Measurements from ENCODE around the gene COL8A2. TPM values are rescaled to one million over a fixed set of nuclear protein-coding genes. Genes with fewer than 3 reads are reported as not detected.

Gene COL8A2
- total RNA-seq, 2 experiments from 2014 or later = 0.05 to 0.06 TPM

DNA sequence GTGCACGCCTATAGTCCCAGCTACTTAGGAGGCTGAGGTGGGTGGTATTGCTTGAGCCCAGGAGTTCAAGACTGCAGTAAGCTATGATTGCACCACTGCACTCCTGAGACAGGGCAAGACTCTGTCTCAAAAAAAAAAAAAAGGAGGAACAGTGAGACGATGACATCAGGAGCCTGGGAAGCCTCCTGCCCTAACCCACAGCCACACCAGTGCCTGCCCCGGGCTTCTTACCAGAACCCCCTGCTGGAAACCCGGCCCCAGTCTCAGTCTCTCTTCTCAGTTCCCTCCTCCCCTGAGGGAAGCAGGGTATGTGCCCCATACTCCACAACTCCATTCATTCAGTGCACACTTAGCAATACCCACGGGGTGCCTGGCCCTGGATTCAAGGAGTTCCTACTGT lies 9.1 kb downstream of the COL8A2 start:
- DNase-seq (no peak), ATAC-seq (ENCODE audit: poor library complexity) (no peak)
- CTCF ChIA-PET = no interaction called here
- Mint-ChIP-seq H3K27me3 (peaks cover 8% of the 10 kb centered on the region), H3K36me3 (ENCODE audit: low read depth) (no peaks in the 10 kb centered on the region), H3K27ac (no peak overlapping the region), H3K4me3 (no peak overlapping the region), H3K4me1 (ENCODE audit: low read depth) (peaks cover 13% of the 10 kb centered on the region), H3K9me3 (no peaks in the 10 kb centered on the region)
- POLR2A ChIA-PET = no interaction called here
- Histone ChIP-seq H3K9me3 (ENCODE audit: control insufficient read depth in 1 of 2, insufficient read depth in 1 of 2, low read length in 2 of 2) (no peaks in the 10 kb centered on the region), H3K27ac (ENCODE audit: low read depth in 1 of 2, low read length in 2 of 2) (no peak overlapping the region), H3K27me3 (ENCODE audit: control insufficient read depth in 1 of 2, insufficient read depth in 2 of 2, low read length in 2 of 2) (no peaks in the 10 kb centered on the region), H3K4me3 (ENCODE audit: low read length) (no peak overlapping the region), H3K4me1 (ENCODE audit: insufficient read depth, low read length) (no peaks in the 10 kb centered on the region), H3K36me3 (ENCODE audit: insufficient read depth, low read length) (no peaks in the 10 kb centered on the region)
- no peak for TF ChIP-seq CTCF (IDR thresholded peaks at IDR 0.05)
- intact Hi-C loops (cut with DNase I, micrococcal nuclease) = no loop called here

DNA sequence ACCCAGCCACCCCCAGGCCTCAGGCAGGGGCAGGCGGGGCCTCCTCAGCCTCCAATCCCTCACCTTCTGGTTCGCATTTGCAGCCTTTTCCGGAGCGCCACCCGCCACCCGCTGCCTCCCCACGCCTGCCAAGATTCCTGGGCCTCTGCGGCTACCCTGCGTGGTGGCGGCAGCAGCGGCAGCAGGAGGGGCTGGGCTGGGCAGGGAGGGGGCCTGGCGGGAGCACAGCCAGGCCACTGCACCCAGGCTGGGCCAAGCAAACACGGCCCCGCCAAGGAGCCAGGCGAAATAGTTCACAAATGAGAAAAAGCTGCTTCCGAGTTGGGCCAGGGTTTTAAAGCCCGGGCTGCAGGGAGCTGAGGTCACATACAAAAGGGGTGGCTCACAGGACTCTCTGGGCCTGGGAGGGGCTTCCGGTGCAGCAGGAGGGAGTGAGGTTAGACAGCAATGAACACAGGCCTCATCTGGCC lies 9.8 kb downstream of the COL8A2 start:
- Mint-ChIP-seq H3K4me3 (no peak overlapping the region), H3K4me1 (ENCODE audit: low read depth) (peaks cover 14% of the 10 kb centered on the region), H3K27me3 (peaks cover 7% of the 10 kb centered on the region), H3K36me3 (ENCODE audit: low read depth) (no peaks in the 10 kb centered on the region), H3K27ac (no peak overlapping the region), H3K9me3 (no peaks in the 10 kb centered on the region)
- DNase-seq (no peak), ATAC-seq (ENCODE audit: poor library complexity) (no peak)
- no peaks in the 10 kb centered on the region for H3K9me3 ChIP-seq (ENCODE audit: control insufficient read depth in 1 of 2, insufficient read depth in 1 of 2, low read length in 2 of 2)
- no peak overlapping the region for H3K27ac ChIP-seq (ENCODE audit: low read depth in 1 of 2, low read length in 2 of 2)
- H3K27me3 ChIP-seq (ENCODE audit: control insufficient read depth in 1 of 2, insufficient read depth in 2 of 2, low read length in 2 of 2) = no peaks in the 10 kb centered on the region
- intact Hi-C loops (cut with DNase I, micrococcal nuclease) = no loop called here
- no peaks in the 10 kb centered on the region for H3K4me1 ChIP-seq (ENCODE audit: insufficient read depth, low read length)
- no peak for TF ChIP-seq CTCF (IDR thresholded peaks at IDR 0.05)
- ChIA-PET CTCF (no interaction called here), POLR2A (no interaction called here)
- no peak overlapping the region for H3K4me3 ChIP-seq (ENCODE audit: low read length)
- H3K36me3 ChIP-seq (ENCODE audit: insufficient read depth, low read length) = no peaks in the 10 kb centered on the region

GRCh38 chr1:36114371-36114770 lies 10.7 kb downstream of the COL8A2 start:
- peaks cover 19% of the 10 kb centered on the region for H3K4me1 Mint-ChIP-seq (ENCODE audit: low read depth)
- DNase-seq (no peak), ATAC-seq (ENCODE audit: poor library complexity) (no peak)
- POLR2A ChIA-PET = no interaction called here
- no peaks in the 10 kb centered on the region for H3K36me3 ChIP-seq (ENCODE audit: insufficient read depth, low read length)
- peaks cover 4% of the 10 kb centered on the region for H3K4me1 ChIP-seq (ENCODE audit: insufficient read depth, low read length)
- no peaks in the 10 kb centered on the region for H3K9me3 ChIP-seq (ENCODE audit: control insufficient read depth in 1 of 2, insufficient read depth in 1 of 2, low read length in 2 of 2)
- CTCF ChIA-PET = interaction anchor here (0.6 kb wide), 1 partner anchor 463 kb away, joined by 3 read pairs; no protein-coding TSS in a partner anchor
- no peaks in the 10 kb centered on the region for H3K27me3 ChIP-seq (ENCODE audit: control insufficient read depth in 1 of 2, insufficient read depth in 2 of 2, low read length in 2 of 2)
- TF ChIP-seq CTCF (IDR thresholded peaks at IDR 0.05) = no peak
- intact Hi-C loops (cut with DNase I, micrococcal nuclease) = no loop called here
- no peaks in the 10 kb centered on the region for H3K36me3 Mint-ChIP-seq (ENCODE audit: low read depth)
- no peak overlapping the region for H3K27ac Mint-ChIP-seq
- no peak overlapping the region for H3K27ac ChIP-seq (ENCODE audit: low read depth in 1 of 2, low read length in 2 of 2)
- H3K4me3 Mint-ChIP-seq = no peak overlapping the region
- no peaks in the 10 kb centered on the region for H3K9me3 Mint-ChIP-seq
- no peak overlapping the region for H3K4me3 ChIP-seq (ENCODE audit: low read length)
- H3K27me3 Mint-ChIP-seq = peaks cover 3% of the 10 kb centered on the region

Data from CD4-positive, alpha-beta T cell (primary cell).